HUES48 (cell line): Measurements from ENCODE around the gene RHOA.
"Not testable (repeated sequence)": the region's sequence is repeated elsewhere in the genome, so short reads cannot be mapped to it uniquely, and the experiment has no call there.

ENCODE experiments used
- H3K27ac ChIP-seq: one replicate; pipeline ENCODE4 v1.7.0; 2013; ENCODE audit warnings: low read depth, low read length, inconsistent platforms
- H3K27me3 ChIP-seq: 2 replicates; pipeline ENCODE4 v1.6.1; 2013; ENCODE audit warnings: mild to moderate bottlenecking, low read length; ENCODE audit not compliant: control insufficient read depth, insufficient read depth
- H3K36me3 ChIP-seq: 2 replicates; pipeline ENCODE4 v1.6.1; 2013; ENCODE audit warnings: low read length; ENCODE audit not compliant: control insufficient read depth, insufficient read depth
- H3K4me1 ChIP-seq: 2 replicates; pipeline ENCODE4 v1.6.1; 2013; ENCODE audit warnings: mild to moderate bottlenecking, low read length; ENCODE audit not compliant: control insufficient read depth, insufficient read depth
- H3K4me3 ChIP-seq: 2 replicates; pipeline ENCODE4 v1.5.1; 2013; ENCODE audit warnings: mild to moderate bottlenecking, low read depth, low read length
- H3K9ac ChIP-seq: 2 replicates; pipeline ENCODE4 v1.6.1; 2013; ENCODE audit warnings: mild to moderate bottlenecking, low read depth, low read length, moderate library complexity
- H3K9me3 ChIP-seq: 2 replicates; pipeline ENCODE4 v1.6.1; 2013; ENCODE audit warnings: low read length; ENCODE audit not compliant: control insufficient read depth, insufficient read depth

RHOA gene

GRCh38 chr3:49410846-49411534 lies 786 bp downstream of the RHOA start:
- peak overlapping the region; percentile 97 for H3K27ac ChIP-seq
- peaks cover 11% of the 10 kb centered on the region; the same call in 1 of the 2 replicates for H3K4me1 ChIP-seq

GRCh38 chr3:49410066-49410845 lies 1.5 kb downstream of the RHOA start:
- Histone ChIP-seq H3K4me3 (peak overlapping the region; percentile 82), H3K9me3 (no peaks in the 10 kb centered on the region), H3K9ac (peak overlapping the region; percentile 95; the same call in 1 of the 2 replicates), H3K4me1 (peaks cover 11% of the 10 kb centered on the region; the same call in 1 of the 2 replicates), H3K27me3 (no peaks in the 10 kb centered on the region), H3K36me3 (peaks cover 8% of the 10 kb centered on the region; the same call in 1 of the 2 replicates), H3K27ac (peak overlapping the region; percentile 7)

More at GRCh38 chr3:49410846-49411534, 786 bp downstream of the RHOA start:
- H3K27me3 ChIP-seq, result no peaks in the 10 kb centered on the region
- peaks cover 13% of the 10 kb centered on the region; the same call in 1 of the 2 replicates for H3K36me3 ChIP-seq
- no peaks in the 10 kb centered on the region for H3K9me3 ChIP-seq
- H3K9ac ChIP-seq, result peak overlapping the region; percentile 95
- peak overlapping the region; percentile 82 for H3K4me3 ChIP-seq

GRCh38 chr3:49406571-49407565 lies 4.9 kb downstream of the RHOA start:
- Histone ChIP-seq H3K4me3 (no peak overlapping the region), H3K9ac (no peak overlapping the region), H3K9me3 (no peaks in the 10 kb centered on the region), H3K27me3 (no peaks in the 10 kb centered on the region), H3K36me3 (peaks cover 8% of the 10 kb centered on the region; the same call in 1 of the 2 replicates), H3K4me1 (peaks cover 11% of the 10 kb centered on the region; the same call in 1 of the 2 replicates), H3K27ac (no peak overlapping the region)

GRCh38 chr3:49405570-49405969 lies 6.2 kb downstream of the RHOA start:
- peaks cover 11% of the 10 kb centered on the region; the same call in 1 of the 2 replicates for H3K4me1 ChIP-seq
- not testable (repeated sequence) for H3K4me3 ChIP-seq, H3K27ac ChIP-seq, H3K27me3 ChIP-seq, H3K9ac ChIP-seq, H3K9me3 ChIP-seq
- H3K36me3 ChIP-seq, result peaks cover 13% of the 10 kb centered on the region; the same call in 1 of the 2 replicates

- H3K27me3 ChIP-seq, result no peaks in the 10 kb centered on the region
- no peak overlapping the region for H3K4me3 ChIP-seq
- no peaks in the 10 kb centered on the region for H3K4me1 ChIP-seq
- H3K9ac ChIP-seq, result no peak overlapping the region
- H3K27ac ChIP-seq, result no peak overlapping the region
- H3K36me3 ChIP-seq, result peaks cover 13% of the 10 kb centered on the region; the same call in 1 of the 2 replicates
- H3K9me3 ChIP-seq, result no peaks in the 10 kb centered on the region
Observed at GRCh38 chr3:49403891-49404290, 7.9 kb downstream of the RHOA start.

GRCh38 chr3:49401766-49402165 lies 10.0 kb downstream of the RHOA start:
- peaks cover 15% of the 10 kb centered on the region; the same call in 1 of the 2 replicates for H3K36me3 ChIP-seq
- H3K9ac ChIP-seq, result no peak overlapping the region
- no peaks in the 10 kb centered on the region for H3K27me3 ChIP-seq

GRCh38 chr3:49399461-49399860 lies 12.3 kb downstream of the RHOA start:
- Histone ChIP-seq H3K9ac (no peak overlapping the region), H3K27ac (no peak overlapping the region), H3K4me1 (no peaks in the 10 kb centered on the region; the same call in 1 of the 2 replicates), H3K27me3 (no peaks in the 10 kb centered on the region), H3K36me3 (peaks cover 25% of the 10 kb centered on the region), H3K9me3 (no peaks in the 10 kb centered on the region), H3K4me3 (no peak overlapping the region)

More at GRCh38 chr3:49401766-49402165, 10.0 kb downstream of the RHOA start:
- no peaks in the 10 kb centered on the region for H3K9me3 ChIP-seq
- no peak overlapping the region for H3K4me3 ChIP-seq
- no peak overlapping the region for H3K27ac ChIP-seq
- H3K4me1 ChIP-seq, result no peaks in the 10 kb centered on the region; the same call in 1 of the 2 replicates

- Histone ChIP-seq H3K9me3 (no peaks in the 10 kb centered on the region), H3K4me3 (no peak overlapping the region), H3K27me3 (no peaks in the 10 kb centered on the region), H3K9ac (no peak overlapping the region), H3K4me1 (no peaks in the 10 kb centered on the region; the same call in 1 of the 2 replicates), H3K27ac (no peak overlapping the region), H3K36me3 (peaks cover 20% of the 10 kb centered on the region)
Observed at GRCh38 chr3:49397470-49397869, 14.3 kb downstream of the RHOA start.

GRCh38 chr3:49391310-49391709 lies 20.5 kb downstream of the RHOA start:
- not testable (repeated sequence) for H3K9ac ChIP-seq, H3K27me3 ChIP-seq, H3K9me3 ChIP-seq, H3K4me3 ChIP-seq, H3K4me1 ChIP-seq, H3K27ac ChIP-seq, H3K36me3 ChIP-seq

GRCh38 chr3:49389297-49389696 lies 22.5 kb downstream of the RHOA start:
- Histone ChIP-seq H3K4me1 (no peaks in the 10 kb centered on the region), H3K9me3 (no peaks in the 10 kb centered on the region), H3K27me3 (no peaks in the 10 kb centered on the region), H3K4me3 (no peak overlapping the region), H3K27ac (no peak overlapping the region), H3K36me3 (peaks cover 3% of the 10 kb centered on the region; the same call in 1 of the 2 replicates), H3K9ac (no peak overlapping the region)
